GM19455 (cell line): ENCODE data around the gene PHLDB1.
"Not testable (repeated sequence)": the region's sequence is repeated elsewhere in the genome, so short reads cannot be mapped to it uniquely, and the experiment has no call there.

ENCODE experiments used
- ATAC-seq: cut with Tn5 transposase; IDR thresholded peaks from one replicate; pipeline ENCODE4 v1.9.1; 2021; ENCODE audit not compliant: unreplicated experiment

Gene PHLDB1

DNA sequence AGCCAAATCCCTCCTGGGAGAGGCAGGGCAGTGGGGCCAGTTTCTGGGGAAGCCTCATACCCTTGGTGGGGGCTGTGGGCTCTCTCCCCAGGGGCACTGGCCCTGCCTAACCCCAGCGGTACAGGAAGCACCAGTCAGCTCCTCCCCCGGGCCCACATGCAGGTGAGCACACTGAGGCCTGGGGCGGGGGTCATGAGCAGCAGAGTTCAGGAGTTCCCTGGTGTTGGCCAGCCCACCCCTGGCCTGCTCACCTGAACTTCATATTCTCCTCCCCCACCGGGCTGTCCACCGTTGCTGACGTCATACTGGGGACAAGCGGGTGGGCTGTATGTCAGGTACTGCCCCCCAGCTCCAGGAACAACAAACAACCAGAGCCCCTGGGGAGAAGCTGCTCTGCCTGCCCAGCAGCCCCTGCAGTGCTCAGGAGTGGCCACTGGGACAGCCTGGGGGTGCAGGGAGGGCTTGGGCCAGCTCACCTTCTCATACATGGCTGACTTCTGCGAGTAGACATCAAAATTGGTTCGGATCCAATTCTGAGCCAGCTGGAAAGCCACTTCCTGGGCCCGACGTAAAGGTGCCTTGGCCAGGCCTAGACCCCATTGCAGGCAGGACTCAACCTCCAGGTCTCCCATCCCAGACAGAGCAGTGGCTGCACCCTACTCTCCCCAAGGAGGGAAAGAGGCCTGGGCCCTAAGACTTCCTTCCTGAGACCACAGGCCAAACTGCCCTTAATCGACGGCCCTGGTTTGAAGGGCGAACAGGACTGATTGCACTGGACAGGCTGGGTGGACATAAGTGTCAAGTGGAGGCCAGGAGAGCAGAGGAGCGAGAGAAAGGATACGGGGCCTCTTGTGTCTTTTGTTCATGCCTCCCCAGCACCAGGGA, 51.3 kb downstream of the PHLDB1 start:
- ATAC-seq = no peak

DNA sequence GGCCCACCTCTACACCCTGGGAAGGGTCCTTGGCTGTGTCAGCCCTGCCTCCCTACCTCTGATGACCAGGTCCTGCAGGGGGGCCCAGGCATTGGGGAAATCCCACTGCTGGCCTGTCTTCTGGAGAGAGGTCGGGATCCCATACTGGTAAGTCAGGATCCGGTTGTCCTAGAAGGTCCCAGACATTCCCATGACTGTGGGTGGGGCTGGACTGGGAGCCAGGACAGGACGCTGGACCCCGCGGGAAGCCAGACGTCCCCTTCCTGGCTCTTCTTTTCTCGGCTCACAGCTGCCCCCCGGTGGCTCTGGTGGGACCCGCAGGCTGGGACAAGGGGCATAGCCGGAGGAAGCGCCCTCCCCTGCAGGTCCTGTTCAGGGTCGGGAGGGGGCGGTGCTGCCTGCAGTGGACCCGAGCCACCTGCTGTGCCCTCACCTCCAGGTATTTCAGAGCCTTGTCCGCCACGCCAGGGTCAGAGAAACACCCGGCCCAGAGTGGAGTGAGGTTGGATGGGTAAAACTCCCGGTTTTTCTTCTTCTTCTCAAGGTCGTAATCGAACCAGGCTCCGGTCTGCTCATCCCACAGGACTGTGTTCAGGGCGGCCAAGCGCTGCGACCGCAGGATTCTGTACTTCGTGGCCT, 52.0 kb downstream of the PHLDB1 start:
- ATAC-seq = peak; percentile 68

DNA sequence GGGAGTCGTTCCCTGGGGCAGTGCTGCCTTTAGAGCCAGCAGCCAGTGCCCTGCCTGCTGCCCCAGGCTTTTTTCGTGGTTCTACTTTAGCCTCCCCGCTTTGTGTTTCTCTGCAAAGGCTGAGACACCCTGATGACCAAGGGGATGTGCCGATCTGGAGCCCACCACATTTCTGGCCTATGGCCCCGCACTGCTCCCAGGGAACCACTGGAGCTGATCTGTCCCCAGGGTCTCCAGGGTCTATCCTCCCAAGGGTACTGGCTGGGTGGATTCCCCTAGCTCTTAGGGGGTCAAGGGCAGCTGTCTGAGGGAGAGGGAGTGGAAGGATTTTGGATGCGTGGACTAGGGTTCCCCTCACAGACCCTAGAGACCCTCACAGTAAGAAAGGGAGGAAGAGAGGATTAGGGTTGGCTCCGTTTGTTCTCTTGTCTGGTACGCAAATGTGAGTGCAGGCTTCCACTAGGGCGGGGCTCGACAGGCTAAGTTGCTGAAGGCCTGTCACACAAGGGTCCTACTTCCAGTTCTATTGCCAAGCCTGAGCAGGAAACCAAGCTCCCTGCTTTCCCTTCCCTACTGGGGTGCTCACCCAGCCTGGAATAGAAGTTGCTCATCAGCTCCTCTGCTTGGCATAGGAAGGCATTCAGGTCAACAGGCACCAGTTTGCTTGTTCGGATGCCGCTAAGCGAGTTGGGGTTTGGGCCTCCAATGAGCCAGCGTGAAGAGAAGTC, 52.7 kb downstream of the PHLDB1 start:
- ATAC-seq = no peak

DNA sequence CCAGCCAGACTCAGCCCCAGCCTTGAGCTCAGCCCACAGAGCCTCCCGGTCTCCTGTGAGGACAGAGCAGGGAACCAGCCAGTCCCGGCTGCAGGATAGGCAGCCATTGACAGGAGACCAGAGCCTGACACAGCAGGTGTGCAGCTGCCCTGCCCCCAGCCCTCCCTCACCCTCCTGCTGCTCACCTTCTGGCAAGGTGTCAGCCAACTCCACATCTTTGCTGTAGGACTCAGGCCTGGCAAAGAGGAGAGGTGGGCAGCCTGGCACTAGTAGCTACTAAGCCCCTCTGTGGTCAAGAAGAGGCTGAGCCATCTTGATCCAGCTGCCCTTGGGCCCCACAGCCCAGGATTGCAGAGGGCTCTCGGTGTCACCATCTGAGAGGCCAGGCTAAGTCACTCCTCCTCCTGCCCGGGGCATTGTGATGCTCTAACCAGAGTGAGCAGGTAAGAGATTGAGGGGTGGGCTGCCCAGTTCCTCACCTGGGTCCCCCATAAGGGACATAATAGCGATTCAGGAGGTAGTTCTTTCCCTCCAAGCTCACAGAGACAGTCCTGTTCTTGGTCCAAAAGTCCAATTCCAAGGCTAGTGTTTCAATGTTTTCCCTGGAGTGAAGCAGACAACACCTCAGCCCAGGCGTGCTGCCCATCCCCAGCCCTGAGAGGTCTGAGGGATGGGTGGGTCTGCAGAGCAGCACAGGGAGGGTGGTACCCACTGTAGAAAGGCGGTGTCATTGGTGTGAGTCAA, 53.4 kb downstream of the PHLDB1 start:
- ATAC-seq = no peak

DNA sequence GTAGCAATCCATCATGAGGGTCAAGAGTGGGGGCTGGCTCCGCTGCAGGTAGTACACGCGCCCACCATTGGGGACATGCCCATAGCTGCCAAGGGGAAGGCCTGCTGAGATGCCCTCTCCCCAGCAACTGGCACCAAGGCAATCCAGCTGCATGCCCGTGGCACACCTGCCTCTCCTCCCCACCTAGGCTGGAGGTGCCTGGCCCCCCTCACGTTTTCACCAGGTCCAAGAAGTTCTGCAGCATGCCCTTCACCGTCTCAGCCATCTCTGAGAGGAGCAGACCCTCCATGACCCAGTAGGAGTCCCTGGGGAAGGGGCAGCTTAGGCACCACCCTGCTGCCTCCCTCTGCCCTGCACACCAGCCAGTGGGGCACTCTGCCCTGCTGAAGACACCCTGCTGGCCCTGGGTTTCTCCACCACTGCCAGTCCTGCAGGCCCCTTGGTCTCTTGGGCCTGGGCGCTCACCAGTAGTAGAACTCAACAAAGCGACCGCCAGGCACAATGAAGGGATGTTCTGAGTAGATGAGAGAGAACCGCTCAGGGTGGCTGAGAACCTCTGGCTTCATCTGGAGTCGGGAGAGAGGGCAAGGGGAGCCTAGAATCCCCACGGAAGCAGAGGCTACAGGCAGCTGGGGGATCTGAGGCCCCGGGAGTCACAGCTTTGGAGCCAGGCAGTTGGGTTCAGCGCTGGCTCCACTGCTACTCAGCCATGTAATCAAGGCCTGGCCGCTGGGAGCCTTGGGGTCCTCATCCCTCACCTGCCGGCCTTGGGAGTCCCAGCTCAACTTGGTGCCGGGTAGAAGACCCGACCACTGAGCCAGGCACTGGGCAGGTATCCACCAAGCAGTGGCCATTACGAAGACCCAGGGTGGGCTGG, 54.2 kb downstream of the PHLDB1 start:
- no peak for ATAC-seq

DNA sequence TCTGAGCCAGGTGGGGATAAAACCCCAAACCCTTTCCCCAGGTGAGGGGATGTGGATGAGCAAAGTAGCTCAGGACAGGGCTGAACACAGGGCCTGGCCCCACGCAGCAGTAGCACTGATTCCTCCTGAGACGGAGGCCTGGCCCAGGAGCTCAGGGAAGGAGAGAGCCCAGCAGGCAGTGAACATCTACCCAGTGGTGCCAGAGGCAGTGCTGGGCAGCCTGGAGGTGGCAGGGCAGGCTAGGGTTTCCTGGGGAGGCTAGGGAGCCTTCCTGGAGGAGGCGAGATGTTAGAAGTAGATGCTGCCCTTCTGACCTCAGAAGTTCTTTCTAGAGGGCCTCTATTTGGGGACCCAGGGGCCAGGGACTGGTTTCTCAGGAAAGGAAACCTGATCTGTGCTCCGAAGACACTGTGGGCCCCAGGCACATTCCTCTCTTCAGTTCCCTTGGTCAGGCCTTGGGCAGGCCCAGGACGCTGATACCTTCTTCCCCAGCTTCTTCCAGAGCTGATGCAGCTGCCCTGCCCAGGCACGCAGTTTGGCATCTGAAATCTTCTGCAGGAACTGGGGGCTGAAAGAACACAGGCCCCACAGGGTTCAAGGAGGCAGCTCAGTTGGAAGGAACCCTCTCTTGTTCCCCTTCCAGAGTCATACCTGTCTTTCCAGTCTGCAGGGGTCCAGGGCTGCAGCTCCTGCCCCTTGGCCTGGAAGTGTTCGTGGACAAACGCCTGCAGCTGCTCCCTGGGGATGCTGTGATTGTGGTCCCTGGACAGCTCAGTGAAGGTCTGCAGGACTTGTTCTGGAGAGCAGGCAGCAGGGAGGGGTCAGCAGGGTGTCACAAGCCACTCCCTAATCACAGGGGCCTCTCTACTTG, 55.2 kb downstream of the PHLDB1 start:
- ATAC-seq = no peak

DNA sequence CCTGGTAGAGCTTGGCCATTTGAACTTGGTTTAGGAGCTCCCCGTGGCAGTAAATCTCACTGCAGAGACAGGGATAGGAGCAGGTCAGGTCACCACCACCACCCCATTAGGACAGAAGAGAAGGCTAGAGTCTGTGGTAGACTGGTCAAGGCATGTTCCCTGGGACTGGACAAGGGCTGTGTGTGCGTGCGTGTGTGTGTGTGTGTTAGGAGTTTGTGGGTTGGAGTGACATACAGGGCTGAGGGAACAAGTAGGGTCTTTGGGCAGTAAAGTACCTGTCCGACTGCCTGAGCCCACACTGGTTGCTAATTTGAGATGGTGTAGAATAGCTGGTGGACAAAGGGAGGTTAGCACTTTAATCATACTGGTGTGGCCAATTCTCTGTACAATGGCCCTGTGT, 56.0 kb downstream of the PHLDB1 start:
- ATAC-seq = no peak

DNA sequence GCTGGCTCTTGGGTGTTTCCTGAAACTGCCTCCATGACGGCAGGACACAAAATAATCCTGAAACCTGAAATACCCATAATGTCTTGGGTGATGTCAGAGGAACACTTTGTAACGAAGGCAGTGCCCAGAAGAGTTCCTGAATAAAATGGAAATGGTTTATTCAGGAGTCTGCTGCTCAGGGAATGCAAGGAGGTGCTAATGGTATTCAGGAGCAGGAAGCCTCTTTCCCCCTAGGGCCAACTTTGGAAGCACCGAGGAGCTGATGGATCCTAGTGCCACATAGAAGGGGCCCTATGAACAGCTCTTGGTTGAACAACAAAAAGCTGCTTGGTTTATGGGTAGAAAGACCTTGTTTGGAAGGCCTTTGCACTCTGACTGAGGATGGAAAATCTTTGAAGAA, 56.5 kb downstream of the PHLDB1 start:
- no peak for ATAC-seq

DNA sequence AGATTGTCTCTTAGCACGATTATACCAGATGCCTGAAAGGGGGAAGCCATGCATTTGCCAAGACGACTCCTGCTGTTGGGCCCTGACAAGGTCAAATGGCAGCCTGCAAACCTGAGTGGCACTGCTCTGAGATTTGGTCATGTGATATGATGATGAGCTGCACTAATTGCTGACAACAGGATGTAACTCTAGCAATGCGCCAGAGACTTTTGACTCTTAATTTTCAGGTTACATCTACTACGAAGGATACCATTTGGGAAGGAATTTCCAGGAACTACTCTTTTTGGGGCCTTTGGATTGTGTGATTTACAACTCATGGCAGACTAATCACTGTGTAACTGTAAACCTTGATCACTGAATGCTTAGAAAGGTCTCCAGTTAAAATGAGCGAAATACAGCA, 59.0 kb downstream of the PHLDB1 start:
- no peak for ATAC-seq

DNA sequence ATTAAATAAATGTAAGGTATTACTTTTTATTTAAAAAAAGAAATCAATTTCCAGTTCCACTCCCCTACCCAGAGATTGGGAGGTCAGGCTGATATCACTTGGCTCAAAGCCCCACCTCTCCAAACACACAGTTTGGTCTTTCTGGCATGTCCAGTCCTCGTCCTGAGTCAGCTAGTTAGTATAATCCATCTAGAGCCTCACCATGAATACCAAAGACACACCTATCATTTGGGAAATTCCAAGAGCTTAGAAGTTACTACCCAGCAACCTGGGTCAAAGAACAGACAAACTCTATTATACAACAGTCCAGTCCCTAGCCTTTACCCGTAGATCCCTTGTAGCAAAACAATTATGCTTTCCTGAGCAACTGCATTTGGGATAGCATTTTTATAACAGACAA, 62.6 kb downstream of the PHLDB1 start:
- ATAC-seq = no peak

DNA sequence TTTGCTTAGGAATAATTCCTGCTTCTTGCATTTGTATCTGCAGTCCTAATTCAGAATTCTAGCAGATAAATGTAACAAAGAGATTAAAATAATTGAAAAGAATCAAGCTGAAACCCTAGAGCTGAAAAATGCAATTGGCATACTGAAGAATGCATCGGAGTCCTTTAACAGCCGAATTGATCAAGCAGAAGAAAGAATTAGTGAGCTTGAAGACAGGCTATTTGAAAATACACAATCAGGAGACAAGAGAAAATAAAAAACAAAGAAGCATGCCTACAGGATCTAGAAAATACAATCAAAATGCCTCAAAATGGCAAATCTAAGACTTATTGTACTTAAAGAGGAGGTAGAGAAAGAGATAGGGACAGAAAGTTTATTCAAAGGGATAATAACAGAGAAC, 63.8 kb downstream of the PHLDB1 start:
- ATAC-seq = no peak

DNA sequence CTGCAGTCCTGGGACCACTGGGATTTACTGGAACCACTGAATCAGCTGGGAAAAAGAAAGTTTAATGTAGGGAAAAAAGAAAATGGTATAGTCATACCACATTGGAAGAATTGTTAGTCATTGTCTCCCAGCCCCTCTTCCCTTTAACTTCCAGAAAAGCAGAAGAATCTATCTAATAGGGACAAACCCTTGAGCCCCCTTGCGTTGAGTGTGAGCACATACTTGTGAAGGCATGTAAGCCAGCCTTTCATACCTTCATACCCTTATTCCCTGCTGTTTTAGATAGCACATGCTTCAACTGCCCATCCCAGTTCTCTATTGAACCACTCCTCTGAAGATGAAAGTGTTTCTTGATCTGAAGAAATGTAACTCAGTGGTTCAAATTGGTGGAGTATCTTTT, 65.4 kb downstream of the PHLDB1 start:
- no peak for ATAC-seq

DNA sequence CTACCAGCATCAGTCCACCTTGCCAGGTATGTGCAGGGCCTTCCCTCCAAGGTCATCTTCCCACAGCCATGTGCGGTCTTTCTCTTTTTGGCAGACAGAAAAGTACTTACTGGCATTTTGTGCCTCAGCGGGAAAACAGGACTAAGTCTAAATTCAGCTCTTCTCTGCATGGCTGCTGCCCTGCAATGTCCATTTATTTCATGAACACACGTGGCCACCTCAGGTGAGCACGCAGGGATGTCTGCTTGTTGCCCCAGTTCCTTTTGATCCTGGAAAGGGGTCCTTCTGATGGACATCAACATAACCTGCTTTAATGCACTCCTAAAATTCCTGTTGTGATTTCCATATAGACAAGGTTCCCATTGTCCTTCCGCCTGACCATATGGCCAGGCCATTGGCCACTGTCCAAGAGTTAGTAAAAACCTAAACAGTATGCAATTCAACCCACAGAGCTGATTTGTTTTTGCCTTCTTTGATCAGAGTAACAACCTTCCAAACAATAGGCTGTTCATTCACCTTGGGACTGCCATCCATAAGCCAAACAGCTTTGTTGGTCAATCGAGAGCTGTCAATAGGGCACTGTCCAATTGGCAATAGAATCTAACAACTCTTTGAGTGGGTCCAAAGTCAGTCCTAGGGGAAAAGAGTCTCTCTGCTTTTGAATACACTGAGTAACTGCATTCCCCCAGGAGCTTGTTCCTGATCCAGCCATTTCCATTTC, 66.1 kb downstream of the PHLDB1 start:
- ATAC-seq = no peak

DNA sequence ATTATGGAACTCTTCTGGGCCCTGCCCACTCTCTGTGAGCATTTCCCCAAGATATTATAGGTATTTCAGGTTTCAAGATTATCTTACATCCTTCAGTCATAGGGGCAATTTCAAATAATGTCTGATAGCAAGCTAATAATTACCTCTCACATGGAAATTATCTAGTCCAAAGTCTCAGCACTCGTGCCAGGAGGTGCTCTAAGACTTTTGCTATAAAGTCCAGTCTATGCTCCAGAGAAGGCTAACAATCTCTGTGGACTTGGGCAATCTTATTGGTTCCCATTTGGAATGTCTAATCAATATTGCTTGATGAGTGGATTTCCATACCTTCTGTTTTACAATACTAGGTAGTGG, 66.6 kb downstream of the PHLDB1 start:
- ATAC-seq = no peak

DNA sequence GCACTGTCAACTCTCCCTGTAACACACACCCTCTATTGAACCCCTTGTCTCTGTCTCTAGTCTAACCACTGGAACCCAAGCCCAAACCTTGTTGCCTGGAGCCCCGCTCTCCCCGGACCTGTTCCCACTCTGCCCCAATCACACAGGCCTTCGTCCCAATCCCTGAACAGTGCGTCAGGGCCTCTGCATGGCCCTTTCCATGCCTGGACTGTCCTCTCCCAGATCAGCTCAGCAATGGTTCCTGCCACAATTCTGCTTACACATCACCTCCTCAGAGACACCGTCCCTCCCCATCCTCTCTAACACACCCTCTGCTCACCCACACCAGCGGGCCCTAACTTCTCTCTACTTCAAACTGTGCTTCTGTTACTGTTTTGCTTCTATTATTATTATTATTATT, 70.6 kb downstream of the PHLDB1 start:
- ATAC-seq = no peak

DNA sequence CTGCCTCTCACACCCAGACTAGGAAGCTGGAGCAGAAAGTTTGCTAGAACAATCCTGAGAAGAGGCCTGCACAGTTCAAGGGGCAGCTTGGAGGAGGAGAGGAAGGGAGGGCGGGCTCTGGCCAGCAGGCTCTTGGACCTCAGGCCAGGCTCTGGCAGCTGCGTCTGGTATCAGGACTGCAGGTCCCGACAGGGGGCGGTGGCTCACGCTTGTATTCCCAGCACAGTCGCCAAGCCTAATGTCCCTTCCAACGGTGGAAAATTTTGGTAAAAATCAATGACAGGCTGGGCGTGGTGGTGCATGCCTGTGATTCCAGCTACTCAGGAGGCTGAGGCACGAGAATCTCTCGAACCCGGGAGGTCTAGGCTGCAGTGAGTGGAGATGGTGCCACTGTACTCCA, 71.5 kb downstream of the PHLDB1 start:
- ATAC-seq = not testable (repeated sequence)

DNA sequence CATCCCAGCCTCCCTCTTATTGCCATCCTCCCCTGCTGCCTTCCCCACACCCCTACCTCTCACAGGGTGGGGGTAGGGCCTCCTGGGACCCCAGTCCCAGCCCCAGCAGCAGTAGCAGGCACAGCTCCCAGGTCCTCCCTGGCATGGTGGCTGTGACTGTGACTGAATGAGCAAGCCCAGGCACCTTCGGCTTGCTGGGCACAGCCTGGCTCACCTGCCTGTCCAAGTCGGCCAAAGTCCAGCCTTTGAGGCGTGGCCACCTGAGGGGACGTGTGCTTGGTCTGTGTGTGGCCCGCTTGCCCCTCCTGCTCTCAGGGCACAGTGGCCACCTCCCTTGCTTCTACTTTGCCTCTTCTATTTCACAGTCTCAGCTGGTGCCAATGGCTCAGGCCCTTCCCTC, 72.1 kb downstream of the PHLDB1 start, which contains the start of gene TREH:
Gene TREH (minus strand): TSS at position 168 of the 400 bp plus-strand sequence. CDS start 23 bp downstream, at position 145.
- ATAC-seq = no peak

DNA sequence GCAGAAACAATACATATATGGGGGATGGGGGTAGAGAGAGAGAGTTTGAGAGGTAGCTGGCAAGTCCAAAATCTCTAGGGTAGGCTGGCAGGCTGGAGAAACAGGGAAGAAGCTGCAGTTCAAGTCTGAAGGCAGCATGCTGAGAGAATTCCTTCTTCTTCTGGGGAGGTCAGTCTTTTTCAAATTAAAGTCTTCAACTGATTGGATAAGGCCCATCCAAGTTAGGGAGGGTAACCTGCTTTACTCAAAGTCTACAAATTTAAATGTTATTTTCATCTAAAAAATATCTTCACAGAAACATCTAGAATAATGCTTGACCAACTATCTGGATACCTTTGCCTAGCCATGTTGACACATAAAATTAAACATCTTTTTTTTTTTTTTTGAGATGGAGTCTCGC, 75.0 kb downstream of the PHLDB1 start:
- no peak for ATAC-seq

DNA sequence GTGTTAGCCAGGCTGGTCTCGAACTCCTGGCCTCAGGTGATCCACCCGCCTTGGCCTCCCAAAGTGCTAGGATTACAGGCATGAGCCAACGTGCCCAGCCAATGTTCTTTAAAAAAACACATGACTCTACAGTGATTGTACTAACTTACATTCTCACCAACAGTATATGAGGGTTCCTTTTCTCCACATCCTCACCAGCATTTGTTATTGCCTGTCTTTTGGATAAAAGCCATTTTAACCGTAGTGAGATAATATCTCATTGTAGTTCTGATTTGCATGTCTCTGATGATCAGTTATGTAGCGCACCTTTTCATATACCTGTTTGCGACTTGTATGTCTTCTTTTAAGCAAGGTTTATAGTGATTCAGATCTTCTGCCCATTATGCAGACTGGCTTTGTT, 75.5 kb downstream of the PHLDB1 start:
- ATAC-seq = not testable (repeated sequence)
